NCI-H146 treated with DMSO at 0.1 percent for 48 hours (cell line): ENCODE measurements around the gene CHCHD4.

Experiments used
- DNase-seq: peaks from one replicate; lab custom pipeline; 2025; ENCODE audit not compliant: unreplicated experiment; lab: John Stamatoyannopoulos, UW

Gene CHCHD4

DNA sequence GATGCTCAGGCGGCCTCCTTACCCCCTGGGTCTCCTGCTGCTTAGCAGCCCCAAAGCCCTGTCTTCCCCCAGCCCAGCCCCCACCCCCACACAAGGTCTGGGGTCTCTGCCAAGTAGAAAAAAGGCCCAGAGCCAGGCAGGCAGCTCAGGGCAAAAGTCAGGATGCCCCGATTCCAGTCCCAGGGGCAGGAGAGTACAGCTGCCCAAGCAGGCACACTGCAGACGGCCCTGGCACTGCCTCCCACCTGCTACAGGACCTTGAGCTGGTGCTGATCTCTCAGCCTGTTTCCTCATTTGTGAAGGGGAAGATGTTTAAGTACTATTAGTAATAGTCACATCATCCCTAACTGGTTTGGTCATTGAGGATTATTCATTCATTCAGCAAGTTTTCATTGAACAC lies 12.8 kb upstream of the CHCHD4 start:
- DNase-seq: no peak

DNA sequence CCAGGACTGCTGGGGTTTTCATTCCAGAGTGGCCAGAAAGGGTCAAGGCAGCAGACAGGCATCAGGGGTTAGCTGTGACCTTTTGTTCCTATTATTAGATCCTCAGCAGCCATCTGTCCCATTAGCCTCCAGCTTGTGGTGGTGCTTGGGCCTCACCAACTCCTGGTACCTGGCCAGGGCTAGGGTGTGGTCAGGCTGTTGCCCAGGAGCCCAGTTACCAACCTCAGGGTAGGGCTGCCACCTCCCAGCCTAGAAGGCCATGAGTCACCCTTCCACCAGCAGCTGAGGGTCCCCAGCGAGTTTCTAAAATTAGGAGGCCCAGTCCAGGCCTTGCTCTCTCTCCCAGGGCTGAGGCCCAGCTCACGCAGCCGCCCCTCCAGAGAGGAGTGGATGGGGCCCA lies 12.3 kb upstream of the CHCHD4 start:
- DNase-seq: no peak

DNA sequence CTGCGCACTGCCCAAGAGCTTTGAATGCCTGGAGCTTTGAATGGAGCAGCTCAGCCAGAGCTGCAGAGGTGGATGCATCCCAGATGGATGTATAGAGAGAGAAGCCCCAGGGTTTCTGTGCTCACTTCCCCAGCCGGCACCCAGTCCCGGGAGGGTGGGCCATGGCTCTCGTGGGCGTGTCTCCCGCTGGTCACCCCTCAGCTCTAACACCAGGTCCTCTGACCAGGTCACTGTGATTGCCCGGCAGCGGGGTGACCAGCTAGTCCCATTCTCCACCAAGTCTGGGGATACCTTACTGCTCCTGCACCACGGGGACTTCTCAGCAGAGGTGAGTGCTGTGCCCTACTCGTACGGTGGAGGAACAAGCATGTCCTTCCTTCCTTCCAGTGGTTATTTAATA lies 10.9 kb upstream of the CHCHD4 start:
- no peak for DNase-seq

DNA sequence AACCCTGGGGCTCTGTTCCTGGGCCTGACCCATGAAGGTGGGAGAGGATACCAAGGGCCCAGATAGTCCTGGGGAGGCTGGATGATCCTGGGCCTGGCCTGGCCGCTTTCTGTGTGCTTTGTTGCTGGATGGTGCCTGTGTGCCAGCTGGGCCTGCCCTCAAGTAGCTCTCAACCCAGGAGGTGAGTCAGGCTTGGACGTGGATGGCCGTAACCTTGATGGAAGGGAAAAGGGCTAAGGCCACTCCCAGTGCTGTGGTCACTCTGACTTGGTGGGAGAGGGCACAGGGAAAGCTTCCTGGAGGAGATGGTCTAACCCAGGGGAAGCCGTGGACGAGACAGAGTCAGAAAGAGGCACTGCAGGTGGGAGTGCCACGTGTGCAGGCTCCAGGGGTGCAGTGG lies 9.6 kb upstream of the CHCHD4 start:
- DNase-seq: no peak

DNA sequence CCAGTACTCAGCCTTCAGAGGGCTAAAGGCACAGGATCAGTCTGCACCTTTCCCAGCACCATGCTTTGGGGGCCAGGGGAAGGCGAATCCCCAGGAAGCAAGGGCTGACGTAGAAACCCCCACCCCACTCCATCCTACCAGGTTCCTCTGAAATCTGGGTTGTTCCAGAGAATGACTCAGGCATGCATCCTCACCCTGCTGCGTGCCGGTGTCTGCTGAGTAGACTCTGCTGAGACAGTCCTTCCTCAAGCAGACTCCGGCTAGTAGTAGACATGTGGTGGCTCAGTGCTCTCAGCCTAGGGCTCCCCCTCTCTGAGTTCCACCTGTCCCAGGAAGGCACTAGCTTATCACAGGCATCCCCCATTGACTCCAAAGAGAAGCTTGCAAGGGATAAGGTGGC lies 9.2 kb upstream of the CHCHD4 start:
- no peak for DNase-seq

DNA sequence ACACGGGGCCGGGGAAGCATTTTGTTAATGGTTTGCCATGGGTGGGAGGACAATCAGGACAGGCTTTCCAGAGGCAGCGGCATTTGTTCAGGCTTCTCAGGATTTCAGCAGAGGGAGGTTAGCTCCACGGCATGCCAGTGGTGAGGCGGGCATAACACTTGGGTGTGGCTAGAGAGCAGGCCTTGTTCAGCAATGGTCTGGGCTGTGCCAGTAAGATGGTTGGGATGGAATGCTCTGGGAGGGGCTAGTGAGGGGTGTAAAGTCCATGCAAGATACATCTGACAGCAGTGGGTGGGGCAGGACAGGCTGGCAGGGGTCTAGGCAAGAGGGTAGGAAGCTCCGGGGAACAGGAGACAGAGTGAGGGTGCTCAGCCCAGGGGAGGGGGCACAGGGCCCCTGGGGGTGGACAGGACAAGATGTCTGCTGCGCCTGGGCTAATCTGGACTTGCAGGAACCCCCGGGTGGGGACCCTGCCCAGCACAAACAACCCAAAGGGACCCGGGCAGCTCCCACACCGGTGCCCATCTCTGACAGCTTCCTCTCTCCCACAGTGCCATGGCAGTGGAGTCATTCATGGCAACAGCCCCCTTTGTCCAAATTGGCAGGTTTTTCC lies 8.6 kb upstream of the CHCHD4 start:
- no peak for DNase-seq

DNA sequence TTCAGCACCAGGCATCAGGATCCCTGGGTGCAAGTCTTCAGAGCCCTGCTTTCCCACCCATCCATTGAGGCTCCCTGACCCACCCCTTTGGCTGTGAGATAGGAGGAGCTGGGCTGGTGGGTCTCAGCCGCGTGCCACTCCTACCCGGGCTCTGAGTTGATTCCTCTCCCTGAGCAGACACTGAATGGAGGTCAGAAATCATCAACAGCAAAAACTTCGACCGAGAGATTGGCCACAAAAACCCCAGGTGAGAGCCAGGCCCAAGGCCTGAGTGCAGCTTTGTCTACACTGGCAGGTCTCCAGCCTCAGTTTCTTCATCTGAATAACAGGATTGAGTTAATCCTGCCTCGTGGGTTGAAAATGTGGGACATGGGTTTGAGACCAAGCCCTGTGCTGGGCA lies 8.0 kb upstream of the CHCHD4 start:
- no peak for DNase-seq

DNA sequence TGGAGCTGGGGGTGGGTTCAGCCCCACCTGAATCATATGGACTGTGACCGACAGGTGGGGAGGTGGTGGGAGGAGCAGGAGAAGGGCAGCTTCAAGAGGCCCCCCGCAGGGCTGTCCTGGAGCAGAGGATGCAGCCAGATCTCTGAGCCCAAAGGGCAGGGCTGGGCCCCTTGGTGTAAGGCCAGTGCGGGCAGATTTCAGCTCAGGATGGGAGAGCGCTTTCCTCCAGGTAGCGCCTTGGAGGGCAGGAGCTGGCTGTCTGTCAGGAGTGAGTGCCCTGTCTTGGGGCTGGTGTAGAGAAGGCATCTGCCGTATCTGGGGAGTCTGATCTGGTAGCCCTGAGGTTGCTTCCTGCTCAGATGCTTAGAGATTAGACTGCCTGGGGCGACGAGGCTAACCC lies 7.5 kb upstream of the CHCHD4 start:
- DNase-seq: no peak

DNA sequence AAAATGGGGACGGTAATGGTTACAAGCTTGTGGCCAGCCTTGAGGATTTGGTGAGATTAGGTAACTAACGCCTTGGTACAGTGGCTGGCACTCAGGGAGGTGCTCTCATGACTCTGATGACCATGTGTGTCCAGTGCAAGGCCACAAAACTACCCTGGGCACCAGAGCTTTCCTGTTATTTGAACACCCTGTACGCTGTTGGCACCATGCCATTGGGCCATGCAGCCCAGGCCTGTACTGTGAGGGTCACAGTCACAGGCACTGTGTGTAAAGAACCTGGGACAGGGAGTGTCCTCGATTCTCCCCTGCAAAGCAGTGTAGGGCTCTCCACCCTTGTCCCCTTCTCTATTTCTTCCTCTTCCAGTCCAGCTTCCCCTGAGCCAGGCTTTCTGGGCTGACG lies 6.5 kb upstream of the CHCHD4 start:
- DNase-seq: no peak

DNA sequence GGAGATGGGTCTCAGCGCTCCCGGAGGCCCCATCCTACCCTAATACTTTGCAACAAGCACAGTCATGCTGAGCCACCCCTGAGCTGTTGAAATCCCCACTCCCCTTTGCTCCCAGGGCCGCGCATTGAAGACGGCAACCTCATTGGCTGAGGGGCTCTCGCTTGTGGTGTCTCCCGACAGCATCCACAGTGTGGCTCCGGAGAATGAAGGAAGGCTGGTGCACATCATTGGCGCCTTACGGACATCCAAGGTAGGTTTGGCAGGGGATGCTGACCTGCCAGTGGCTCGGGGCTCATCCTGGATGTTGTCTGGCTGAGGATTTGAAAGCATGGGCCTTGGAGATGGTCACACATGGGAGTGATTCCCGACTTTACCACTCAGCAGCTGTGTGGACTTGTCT lies 6.0 kb upstream of the CHCHD4 start:
- DNase-seq: no peak

DNA sequence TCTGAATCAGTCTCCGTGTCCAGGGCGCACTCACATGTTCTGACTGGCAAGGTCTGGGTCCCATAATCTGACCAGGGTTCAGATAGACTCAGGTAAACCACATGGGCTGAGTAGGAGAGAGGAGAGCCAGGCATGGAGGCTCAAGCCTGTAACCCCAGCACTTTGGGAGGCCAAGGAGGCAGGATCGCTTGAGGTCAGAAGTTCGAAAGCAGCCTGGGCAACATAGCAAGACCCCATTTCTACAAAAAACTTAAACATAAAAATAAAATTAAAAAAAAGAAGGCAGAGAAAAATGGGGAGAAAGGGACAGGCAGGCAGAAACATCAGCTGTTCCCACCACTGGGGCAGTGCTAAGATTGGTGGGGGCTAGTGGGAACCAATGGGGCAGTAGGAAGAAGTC lies 5.6 kb upstream of the CHCHD4 start:
- no peak for DNase-seq

DNA sequence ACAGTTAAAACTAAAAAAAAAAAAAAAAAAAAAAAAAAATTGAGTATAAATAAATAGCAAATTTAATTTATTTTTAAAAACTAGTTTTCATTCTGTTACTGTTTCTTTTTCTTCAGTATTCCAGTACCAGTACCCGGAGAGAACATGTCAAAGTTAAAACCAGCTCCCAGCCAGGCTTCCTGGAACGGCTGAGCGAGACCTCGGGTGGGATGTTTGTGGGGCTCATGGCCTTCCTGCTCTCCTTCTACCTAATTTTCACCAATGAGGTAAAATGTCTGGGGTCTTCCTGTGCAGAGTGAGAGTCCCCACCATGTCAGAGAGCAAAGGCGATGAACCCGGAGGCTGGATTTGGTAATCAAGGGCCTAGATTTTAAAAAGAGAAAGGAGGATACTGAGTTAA lies 4.6 kb upstream of the CHCHD4 start:
- no peak for DNase-seq

DNA sequence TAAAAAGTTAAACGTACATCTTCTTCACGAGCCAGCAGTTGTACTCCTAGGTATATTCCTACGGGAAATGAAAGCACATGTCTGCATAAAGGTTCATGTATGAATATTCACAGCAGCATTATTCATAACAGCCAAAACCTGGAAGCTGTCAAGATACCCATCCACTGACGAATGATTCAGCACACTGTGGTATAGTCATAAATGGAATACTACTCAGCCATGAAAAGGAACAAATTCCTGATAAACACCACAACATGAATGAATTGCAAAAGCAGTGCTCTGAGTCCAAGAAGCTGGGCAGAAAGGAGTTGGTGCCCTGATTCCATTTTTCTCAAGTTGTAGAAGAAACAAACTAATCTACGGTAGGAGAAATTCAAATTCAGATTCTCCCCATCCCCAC lies 4.1 kb upstream of the CHCHD4 start:
- DNase-seq: no peak

DNA sequence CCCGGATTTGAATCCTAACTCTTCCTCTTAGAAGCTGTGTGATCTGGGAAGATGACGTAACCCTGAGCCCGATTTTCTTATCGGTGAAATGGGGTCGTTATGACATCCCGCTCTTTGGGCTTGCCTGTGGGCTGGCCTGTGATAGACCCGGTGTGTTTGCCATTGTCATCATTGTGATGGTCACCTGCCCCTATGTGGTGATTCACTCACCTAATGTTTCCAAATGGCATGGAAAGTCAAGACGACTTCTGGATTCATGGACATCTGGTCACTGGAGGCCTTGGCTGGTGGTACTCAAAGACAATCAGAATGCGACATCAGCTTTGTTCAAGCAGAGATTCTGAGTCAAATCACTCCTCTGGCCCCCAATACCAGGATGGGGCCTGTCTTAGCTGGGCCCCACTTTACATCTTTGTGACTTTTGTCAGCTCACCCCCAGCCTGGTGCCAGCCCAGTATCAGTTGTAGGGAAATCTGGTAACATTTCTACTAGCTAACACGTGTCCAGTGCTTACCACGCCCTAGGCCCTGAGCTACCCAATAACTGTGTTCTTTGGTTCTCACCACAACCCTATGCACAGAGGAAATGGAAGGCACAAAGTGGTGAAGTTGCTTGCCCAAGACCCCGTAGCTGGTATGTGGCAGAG lies 3.0 kb upstream of the CHCHD4 start:
- DNase-seq: no peak

DNA sequence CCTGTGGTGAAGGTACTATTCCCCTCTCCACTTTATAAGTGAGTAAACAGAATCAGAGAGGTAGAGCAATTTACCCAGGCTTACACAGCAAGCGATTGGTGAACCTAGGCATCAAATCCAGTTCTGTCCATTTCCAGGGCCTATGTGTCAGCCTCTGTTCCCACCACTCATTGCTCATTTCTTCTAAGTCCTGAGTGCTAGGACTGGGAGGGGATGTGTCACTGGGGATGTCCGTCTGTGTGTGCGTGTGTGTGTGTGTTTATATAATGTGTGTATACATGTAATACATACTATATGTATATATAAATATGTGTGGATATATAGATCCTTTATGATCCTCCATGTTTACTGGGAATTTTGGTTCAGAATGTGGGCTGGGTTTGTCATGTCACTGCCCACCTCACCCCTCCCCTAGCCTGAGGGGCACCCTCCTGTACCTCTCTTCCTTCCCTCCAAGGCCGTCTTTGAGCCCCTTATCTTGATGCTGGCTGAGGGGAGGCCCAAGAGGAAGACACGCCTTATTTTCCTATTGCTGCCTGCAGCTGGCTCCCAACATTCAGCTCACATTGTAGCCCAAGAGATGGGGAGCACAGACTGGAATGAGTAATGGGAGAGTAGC lies 2.3 kb upstream of the CHCHD4 start:
- no peak for DNase-seq

DNA sequence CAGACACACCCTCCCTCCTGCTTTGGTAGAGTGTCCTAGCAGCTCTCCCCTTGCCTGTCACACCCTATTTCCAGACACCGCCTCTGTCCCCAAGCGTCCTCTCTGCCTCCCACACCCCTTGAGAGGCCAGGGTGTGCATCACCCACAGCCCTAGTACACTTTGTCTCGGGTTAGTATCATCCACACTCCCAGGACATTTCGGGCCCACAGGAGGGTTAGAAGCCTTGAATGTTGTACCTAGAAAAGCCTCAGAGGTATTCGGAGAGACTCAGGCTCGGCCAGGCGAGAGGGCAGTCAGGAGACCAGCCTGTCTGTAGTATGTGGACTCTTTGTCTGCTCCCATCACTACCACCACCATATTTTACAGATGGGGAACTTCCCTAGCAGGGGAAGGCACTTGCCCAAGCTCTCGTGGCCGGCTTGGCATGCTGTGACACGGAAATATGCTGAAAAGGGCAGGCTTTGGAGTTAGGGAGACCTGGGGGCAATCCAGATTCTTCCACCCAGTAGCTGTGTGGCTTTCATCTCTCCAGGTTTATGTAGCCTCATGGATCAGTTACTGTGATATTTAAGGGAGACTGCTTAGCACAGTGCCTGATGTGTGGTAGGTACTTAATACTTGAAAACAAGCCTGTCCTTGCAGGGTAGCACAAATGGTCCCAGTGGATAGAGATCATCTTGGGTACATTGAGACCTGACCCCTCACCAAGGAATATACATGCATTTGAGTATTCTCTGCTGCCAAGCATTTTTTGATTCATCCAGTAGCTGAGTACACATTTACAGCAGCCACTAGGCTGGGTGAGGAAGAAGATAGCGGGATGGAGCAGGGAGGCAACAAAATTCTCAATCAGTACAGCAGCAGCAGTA lies 1.6 kb upstream of the CHCHD4 start:
- no peak for DNase-seq

DNA sequence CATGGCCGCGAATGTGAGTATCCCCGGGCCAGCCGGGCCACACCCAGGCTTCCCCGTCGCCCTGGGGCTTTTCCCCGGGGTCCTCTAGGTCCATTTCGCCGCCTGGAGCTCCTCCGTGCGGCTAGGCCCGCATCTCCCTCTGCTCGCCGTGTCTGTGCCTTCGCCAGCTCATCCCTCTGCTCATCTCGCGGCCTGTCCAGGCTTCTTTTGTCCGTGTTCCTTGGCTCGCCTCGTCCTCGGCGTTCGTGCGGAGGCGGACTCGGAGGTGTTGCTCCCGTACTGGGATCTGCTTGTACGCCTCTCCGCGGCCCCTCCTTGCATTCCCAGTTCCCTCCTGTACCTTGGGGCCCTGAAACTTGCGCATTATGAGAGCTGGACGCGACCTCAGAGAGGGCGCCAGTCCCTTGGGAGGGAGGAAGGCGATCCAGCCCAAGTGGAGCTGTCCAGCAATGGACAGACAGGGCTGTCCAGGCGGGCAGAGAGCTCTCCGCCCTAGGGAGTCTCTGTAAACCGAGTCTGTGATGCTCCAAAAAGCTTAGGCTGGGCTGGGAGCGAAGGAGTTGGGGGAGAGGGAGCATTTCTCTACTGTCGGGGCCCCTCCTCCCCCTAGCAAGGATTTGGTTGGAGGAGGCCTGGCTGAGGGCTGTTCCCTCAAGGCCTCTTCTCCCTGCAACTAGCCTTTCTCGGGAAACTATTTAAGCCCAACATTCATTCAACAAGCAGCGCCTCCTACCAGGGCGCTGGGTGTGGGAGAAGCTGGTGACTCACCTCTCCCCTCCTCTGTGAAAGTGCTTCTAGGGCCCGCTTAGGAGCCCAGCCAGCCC lies 735 bp upstream of the CHCHD4 start:
- DNase-seq: peak; percentile 38

DNA sequence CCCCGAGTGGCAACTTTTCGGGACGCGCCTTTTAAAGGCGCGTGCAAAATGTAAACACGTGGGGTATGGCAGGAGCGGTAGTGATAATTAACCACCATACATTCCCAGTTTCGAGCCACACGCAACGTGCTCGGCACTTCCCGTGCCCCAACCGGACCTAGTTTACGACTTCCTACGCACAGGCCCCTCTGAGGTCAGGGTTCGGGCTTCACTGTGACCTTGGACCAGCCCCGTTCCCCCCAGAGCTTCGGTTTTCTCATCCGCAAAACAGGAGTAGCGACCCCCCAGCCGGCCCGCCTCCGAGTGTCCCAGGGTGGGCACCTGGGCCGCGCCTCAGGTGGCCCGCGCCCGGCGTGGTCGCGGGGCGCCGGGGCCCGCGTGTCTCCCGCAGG lies 451 bp downstream of the CHCHD4 start:
- peak; percentile 3 for DNase-seq

DNA sequence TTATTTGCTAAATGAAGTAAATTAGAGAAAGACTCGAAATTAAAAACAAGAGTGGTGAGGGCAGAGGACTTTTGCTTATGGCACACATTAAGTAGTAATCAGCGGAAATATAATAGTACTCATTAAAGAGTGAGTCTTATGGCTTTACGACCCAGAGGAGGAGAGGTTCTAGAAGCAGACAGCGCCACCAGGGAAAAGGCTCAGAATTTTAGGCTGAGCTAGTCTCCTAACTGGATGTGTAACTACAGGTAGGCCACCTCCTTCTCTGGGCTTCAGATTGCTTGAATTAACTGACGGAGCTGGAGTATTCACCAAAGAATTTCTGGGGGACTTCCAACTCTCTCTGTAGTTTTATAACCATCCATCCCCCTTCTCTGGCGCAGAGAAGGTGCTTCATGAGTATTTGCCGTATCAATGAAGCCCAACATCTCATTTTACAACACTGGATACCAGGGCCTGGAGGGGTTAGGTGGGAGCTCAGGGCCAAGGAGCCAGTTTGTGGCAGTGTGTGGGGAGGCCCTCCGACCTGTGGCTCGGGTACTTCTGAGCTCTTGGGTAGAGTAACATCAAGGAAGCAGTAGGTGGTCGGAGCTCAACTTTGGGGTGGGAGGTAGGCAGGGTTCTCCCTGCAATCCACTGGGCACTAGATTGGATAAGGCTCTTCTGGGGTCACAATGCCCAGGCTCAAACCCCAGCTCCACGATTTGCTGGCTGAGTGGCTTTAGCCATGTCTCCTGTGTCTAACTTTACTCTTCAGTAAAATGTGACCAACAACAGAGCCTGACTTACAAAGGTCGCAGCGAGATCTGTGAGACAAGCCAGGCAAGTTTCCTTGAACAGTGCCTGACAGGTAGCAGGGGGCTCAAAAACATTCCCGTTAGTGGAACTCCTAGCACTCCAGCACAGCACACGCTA lies 1.1 kb downstream of the CHCHD4 start:
- no peak for DNase-seq

DNA sequence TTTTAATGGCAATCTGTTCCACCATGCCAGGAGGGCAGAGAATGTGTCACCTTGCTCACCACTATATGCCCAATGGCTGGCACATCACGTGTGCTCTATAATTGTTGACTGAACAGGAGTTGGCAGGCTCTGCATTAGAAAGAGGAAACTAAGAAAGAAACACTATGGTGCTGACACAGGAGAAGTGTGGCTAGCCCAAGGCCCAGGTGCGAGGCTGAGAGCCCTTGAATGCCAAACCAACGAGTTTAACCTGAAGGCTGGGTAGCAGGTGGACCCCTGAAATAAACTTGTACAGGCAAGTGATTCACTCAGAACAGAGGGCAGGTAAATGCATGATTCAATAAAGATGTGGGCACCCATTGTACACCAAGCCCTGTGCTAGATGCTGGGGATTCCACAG lies 2.4 kb downstream of the CHCHD4 start:
- DNase-seq: no peak
